Astrocyte (in vitro differentiated cells and primary cell): ENCODE results near the gene SAPCD2.
A peak's percentile ranks its signal among the peaks of the same experiment; 100 is the strongest.

Experiments used
- EZH2 ChIP-seq: IDR thresholded peaks from 2 replicates; pipeline ENCODE4 v1.6.1; 2012; ENCODE audit warnings: mild to moderate bottlenecking, low read length, inconsistent platforms; ENCODE audit not compliant: insufficient read depth
- TF ChIP-seq, protein P1 (sequence below): IDR thresholded peaks from 2 replicates; pipeline ENCODE4 v1.5.1; 2011; ENCODE audit warnings: low read depth, mild to moderate bottlenecking, inconsistent platforms, low read length, moderate library complexity; ENCODE audit not compliant: insufficient read depth

DNA sequence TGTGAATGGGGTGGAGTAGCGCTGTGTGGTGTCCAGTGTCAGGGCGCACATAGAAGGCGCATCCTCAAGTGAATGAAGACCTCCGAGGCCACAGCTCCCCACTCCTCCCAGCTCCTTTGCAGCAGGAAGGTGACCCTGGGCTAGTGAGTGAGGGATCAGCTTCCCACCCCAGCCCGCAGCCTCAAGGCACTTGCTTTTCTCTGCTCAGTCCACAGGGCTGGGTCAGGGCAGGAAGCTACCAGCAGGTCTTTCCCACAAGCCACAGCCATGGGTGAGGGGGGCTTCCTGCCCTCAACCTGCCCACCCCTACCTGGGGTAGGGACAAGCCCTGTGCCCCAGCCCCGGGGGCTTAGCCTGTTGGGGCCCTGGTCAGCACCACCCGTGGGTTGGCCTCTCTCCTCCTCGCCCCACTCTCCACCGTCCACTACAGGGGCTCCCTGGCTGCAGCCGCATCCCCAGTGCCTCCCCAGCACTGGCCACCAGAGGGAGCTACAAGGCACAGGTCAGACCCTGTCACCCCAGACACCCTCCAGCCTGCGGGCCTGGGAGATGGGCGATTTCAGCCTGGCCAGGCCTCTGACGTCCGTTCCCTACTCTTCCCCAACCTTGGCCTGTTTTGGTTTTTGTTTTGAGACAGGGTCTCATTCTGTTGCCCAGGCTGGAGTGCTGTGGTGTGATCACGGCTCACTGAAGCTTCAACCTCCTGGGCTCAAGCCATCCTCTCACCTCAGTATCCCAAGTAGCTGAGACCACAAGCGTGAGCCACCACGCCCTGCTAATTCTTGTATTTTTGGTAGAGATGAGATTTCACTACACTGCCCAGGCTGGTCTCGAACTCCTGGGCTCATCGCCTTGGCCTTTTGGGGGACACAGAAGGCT is 41.1 kb downstream of the SAPCD2 start:
- TF ChIP-seq, protein P1, sequence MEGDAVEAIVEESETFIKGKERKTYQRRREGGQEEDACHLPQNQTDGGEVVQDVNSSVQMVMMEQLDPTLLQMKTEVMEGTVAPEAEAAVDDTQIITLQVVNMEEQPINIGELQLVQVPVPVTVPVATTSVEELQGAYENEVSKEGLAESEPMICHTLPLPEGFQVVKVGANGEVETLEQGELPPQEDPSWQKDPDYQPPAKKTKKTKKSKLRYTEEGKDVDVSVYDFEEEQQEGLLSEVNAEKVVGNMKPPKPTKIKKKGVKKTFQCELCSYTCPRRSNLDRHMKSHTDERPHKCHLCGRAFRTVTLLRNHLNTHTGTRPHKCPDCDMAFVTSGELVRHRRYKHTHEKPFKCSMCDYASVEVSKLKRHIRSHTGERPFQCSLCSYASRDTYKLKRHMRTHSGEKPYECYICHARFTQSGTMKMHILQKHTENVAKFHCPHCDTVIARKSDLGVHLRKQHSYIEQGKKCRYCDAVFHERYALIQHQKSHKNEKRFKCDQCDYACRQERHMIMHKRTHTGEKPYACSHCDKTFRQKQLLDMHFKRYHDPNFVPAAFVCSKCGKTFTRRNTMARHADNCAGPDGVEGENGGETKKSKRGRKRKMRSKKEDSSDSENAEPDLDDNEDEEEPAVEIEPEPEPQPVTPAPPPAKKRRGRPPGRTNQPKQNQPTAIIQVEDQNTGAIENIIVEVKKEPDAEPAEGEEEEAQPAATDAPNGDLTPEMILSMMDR, result peak; percentile 65
- no peak for TF ChIP-seq EZH2
